Measurements from ENCODE around the gene USF2.

The USF2 gene

GRCh38 chr19:35266520-35267352 lies 2.0 kb upstream of the USF2 start:
- no peak for TF ChIP-seq GATA3 (IDR thresholded peaks at IDR 0.05; ENCODE audit: low read depth, low read length)
- TF ChIP-seq GATA2 (IDR thresholded peaks at IDR 0.05; ENCODE audit: low read depth, low read length): no peak

GRCh38 chr19:35267353-35267817 lies 1.4 kb upstream of the USF2 start:
- TF ChIP-seq GATA3 (IDR thresholded peaks at IDR 0.05; ENCODE audit: low read depth, low read length) (no peak), GATA2 (IDR thresholded peaks at IDR 0.05; ENCODE audit: low read depth, low read length) (no peak)

GRCh38 chr19:35267818-35268535 lies 785 bp upstream of the USF2 start:
- TF ChIP-seq GATA2 (IDR thresholded peaks at IDR 0.05; ENCODE audit: low read depth, low read length) (no peak), GATA3 (IDR thresholded peaks at IDR 0.05; ENCODE audit: low read depth, low read length) (no peak)

GRCh38 chr19:35269438-35270117 lies 816 bp downstream of the USF2 start:
- TF ChIP-seq GATA2 (IDR thresholded peaks at IDR 0.05; ENCODE audit: low read depth, low read length) (no peak; the same call in 1 of the 2 replicates), GATA3 (IDR thresholded peaks at IDR 0.05; ENCODE audit: low read depth, low read length) (no peak)

GRCh38 chr19:35270381-35270811 lies 1.6 kb downstream of the USF2 start:
- TF ChIP-seq GATA2 (IDR thresholded peaks at IDR 0.05; ENCODE audit: low read depth, low read length) (no peak), GATA3 (IDR thresholded peaks at IDR 0.05; ENCODE audit: low read depth, low read length) (no peak)

- TF ChIP-seq GATA2 (IDR thresholded peaks at IDR 0.05; ENCODE audit: low read depth, low read length) (no peak), GATA3 (IDR thresholded peaks at IDR 0.05; ENCODE audit: low read depth, low read length) (no peak)
Observed at GRCh38 chr19:35271546-35271945, 2.8 kb downstream of the USF2 start.

- TF ChIP-seq GATA3 (IDR thresholded peaks at IDR 0.05; ENCODE audit: low read depth, low read length) (no peak), GATA2 (IDR thresholded peaks at IDR 0.05; ENCODE audit: low read depth, low read length) (no peak)
Observed at GRCh38 chr19:35272122-35272719, 3.5 kb downstream of the USF2 start.

GRCh38 chr19:35272954-35273649 lies 4.3 kb downstream of the USF2 start:
- TF ChIP-seq GATA3 (IDR thresholded peaks at IDR 0.05; ENCODE audit: low read depth, low read length) (no peak), GATA2 (IDR thresholded peaks at IDR 0.05; ENCODE audit: low read depth, low read length) (no peak)

GRCh38 chr19:35273686-35274259 lies 5.0 kb downstream of the USF2 start:
- no peak for TF ChIP-seq GATA3 (IDR thresholded peaks at IDR 0.05; ENCODE audit: low read depth, low read length)
- TF ChIP-seq GATA2 (IDR thresholded peaks at IDR 0.05; ENCODE audit: low read depth, low read length): no peak

- TF ChIP-seq GATA3 (IDR thresholded peaks at IDR 0.05; ENCODE audit: low read depth, low read length) (no peak), GATA2 (IDR thresholded peaks at IDR 0.05; ENCODE audit: low read depth, low read length) (no peak)
Observed at GRCh38 chr19:35274323-35274722, 5.6 kb downstream of the USF2 start.

GRCh38 chr19:35276706-35277281 lies 8.0 kb downstream of the USF2 start:
- no peak for TF ChIP-seq GATA3 (IDR thresholded peaks at IDR 0.05; ENCODE audit: low read depth, low read length)
- no peak for TF ChIP-seq GATA2 (IDR thresholded peaks at IDR 0.05; ENCODE audit: low read depth, low read length)

- TF ChIP-seq GATA2 (IDR thresholded peaks at IDR 0.05; ENCODE audit: low read depth, low read length) (no peak), GATA3 (IDR thresholded peaks at IDR 0.05; ENCODE audit: low read depth, low read length) (no peak)
Observed at GRCh38 chr19:35278578-35279284, 10.0 kb downstream of the USF2 start.
